HAP-1 (cell line): ENCODE data around the gene TUBGCP3.
"Not testable (repeated sequence)": the region's sequence is repeated elsewhere in the genome, so short reads cannot be mapped to it uniquely, and the experiment has no call there.

Source experiments
- DNase-seq, 2 experiments: peaks; one replicate each; pipeline ENCODE4 v3.0.0-alpha.2; 2016 to 2020; ENCODE audit warnings: low spot score in 2 of 2
- H3K27me3 ChIP-seq: fragments of 250-450 bp; sonication (Bioruptor Pico); 2 replicates; pipeline ENCODE4 v1.5.1; 2020; ENCODE audit warnings: low read depth, mild to moderate bottlenecking, moderate library complexity
- H3K36me3 ChIP-seq: fragments of 250-450 bp; sonication (Bioruptor Pico); replicated peaks from 2 replicates; pipeline ENCODE4 v1.5.1; 2020; ENCODE audit warnings: mild to moderate bottlenecking
- H3K4me1 ChIP-seq: fragments of 250-450 bp; sonication (Bioruptor Pico); 2 replicates; pipeline ENCODE4 v1.5.1; 2020; ENCODE audit warnings: mild to moderate bottlenecking
- H3K4me3 ChIP-seq: fragments of 250-450 bp; sonication (Bioruptor Pico); 2 replicates; pipeline ENCODE4 v1.5.1; 2020; ENCODE audit warnings: mild to moderate bottlenecking, moderate library complexity
- H3K9me3 ChIP-seq: fragments of 250-450 bp; sonication (Bioruptor Pico); 2 replicates; pipeline ENCODE4 v1.5.1; 2020; ENCODE audit warnings: mild to moderate bottlenecking, moderate library complexity
- in situ Hi-C: fragments of 300-500 bp; cut with MboI; formaldehyde crosslinking; loops from 3 replicates; pipeline ENCODE4 v1.14.3; 2020; ENCODE audit warnings: low sequenced_read_pairs, inconsistent platforms, mixed read lengths

Gene TUBGCP3

GRCh38 chr13:112488343-112489050, 99.5 kb downstream of the TUBGCP3 start:
- H3K4me1 ChIP-seq, DNase-seq, H3K36me3 ChIP-seq, H3K9me3 ChIP-seq, H3K4me3 ChIP-seq, H3K27me3 ChIP-seq, in situ Hi-C loops: not testable (repeated sequence)

GRCh38 chr13:112487127-112487517, 100.8 kb downstream of the TUBGCP3 start:
- peaks cover 4% of the 10 kb centered on the region for H3K36me3 ChIP-seq
- in situ Hi-C loops, result no loop called here

GRCh38 chr13:112486386-112487126, 101.4 kb downstream of the TUBGCP3 start:
- Histone ChIP-seq H3K27me3 (no peaks in the 10 kb centered on the region), H3K36me3 (peaks cover 4% of the 10 kb centered on the region), H3K4me3 (no peak overlapping the region), H3K4me1 (no peaks in the 10 kb centered on the region), H3K9me3 (no peaks in the 10 kb centered on the region)
- in situ Hi-C loops, result no loop called here
- no peak for DNase-seq

More at GRCh38 chr13:112487127-112487517, 100.8 kb downstream of the TUBGCP3 start:
- H3K4me3 ChIP-seq, result no peak overlapping the region
- no peaks in the 10 kb centered on the region for H3K27me3 ChIP-seq
- DNase-seq, result no peak
- no peaks in the 10 kb centered on the region for H3K4me1 ChIP-seq
- no peaks in the 10 kb centered on the region for H3K9me3 ChIP-seq

GRCh38 chr13:112485814-112486213, 102.1 kb downstream of the TUBGCP3 start:
- H3K36me3 ChIP-seq, in situ Hi-C loops, DNase-seq, H3K4me1 ChIP-seq, H3K27me3 ChIP-seq, H3K9me3 ChIP-seq, H3K4me3 ChIP-seq: not testable (repeated sequence)

GRCh38 chr13:112483299-112483698, 104.7 kb downstream of the TUBGCP3 start:
- in situ Hi-C loops, result no loop called here
- H3K4me3 ChIP-seq, result no peak overlapping the region
- H3K36me3 ChIP-seq, result no peaks in the 10 kb centered on the region; the same call in none of the 2 replicates

GRCh38 chr13:112481458-112481857, 106.5 kb downstream of the TUBGCP3 start:
- Histone ChIP-seq H3K27me3 (no peaks in the 10 kb centered on the region), H3K4me3 (no peak overlapping the region), H3K36me3 (no peaks in the 10 kb centered on the region; the same call in none of the 2 replicates), H3K9me3 (no peaks in the 10 kb centered on the region), H3K4me1 (no peaks in the 10 kb centered on the region)
- no peak for DNase-seq
- in situ Hi-C loops, result no loop called here

More at GRCh38 chr13:112483299-112483698, 104.7 kb downstream of the TUBGCP3 start:
- H3K27me3 ChIP-seq, result no peaks in the 10 kb centered on the region
- H3K9me3 ChIP-seq, result no peaks in the 10 kb centered on the region
- no peaks in the 10 kb centered on the region for H3K4me1 ChIP-seq
- DNase-seq, result no peak

- H3K4me1 ChIP-seq, result no peaks in the 10 kb centered on the region
- DNase-seq, result no peak
- no peaks in the 10 kb centered on the region for H3K9me3 ChIP-seq
- no peaks in the 10 kb centered on the region; the same call in 1 of the 2 replicates for H3K36me3 ChIP-seq
- no peak overlapping the region for H3K4me3 ChIP-seq
- H3K27me3 ChIP-seq, result no peaks in the 10 kb centered on the region
- in situ Hi-C loops, result no loop called here
Observed at GRCh38 chr13:112479389-112479788, 108.6 kb downstream of the TUBGCP3 start.

- Histone ChIP-seq H3K36me3 (no peaks in the 10 kb centered on the region), H3K4me1 (no peaks in the 10 kb centered on the region), H3K4me3 (no peak overlapping the region), H3K9me3 (no peaks in the 10 kb centered on the region), H3K27me3 (no peaks in the 10 kb centered on the region)
- no peak for DNase-seq
- in situ Hi-C loops, result no loop called here
Observed at GRCh38 chr13:112477070-112477619, 110.8 kb downstream of the TUBGCP3 start.

GRCh38 chr13:112475889-112476288, 112.1 kb downstream of the TUBGCP3 start:
- in situ Hi-C loops, result no loop called here
- Histone ChIP-seq H3K27me3 (no peaks in the 10 kb centered on the region), H3K4me3 (no peak overlapping the region), H3K36me3 (no peaks in the 10 kb centered on the region), H3K9me3 (no peaks in the 10 kb centered on the region), H3K4me1 (no peaks in the 10 kb centered on the region)
- no peak for DNase-seq

- Histone ChIP-seq H3K36me3 (no peaks in the 10 kb centered on the region), H3K4me3 (no peak overlapping the region), H3K9me3 (no peaks in the 10 kb centered on the region), H3K27me3 (no peaks in the 10 kb centered on the region), H3K4me1 (no peaks in the 10 kb centered on the region)
- in situ Hi-C loops, result no loop called here
- DNase-seq, result no peak
Observed at GRCh38 chr13:112474869-112475268, 113.1 kb downstream of the TUBGCP3 start.

- DNase-seq, result no peak
- Histone ChIP-seq H3K36me3 (no peaks in the 10 kb centered on the region), H3K4me3 (no peak overlapping the region), H3K4me1 (no peaks in the 10 kb centered on the region), H3K9me3 (no peaks in the 10 kb centered on the region), H3K27me3 (no peaks in the 10 kb centered on the region)
- in situ Hi-C loops, result no loop called here
Observed at GRCh38 chr13:112473818-112474217, 114.1 kb downstream of the TUBGCP3 start.

- H3K4me1 ChIP-seq, result no peaks in the 10 kb centered on the region
- no peaks in the 10 kb centered on the region for H3K27me3 ChIP-seq
- no peak overlapping the region for H3K4me3 ChIP-seq
- no peak for DNase-seq
- no peaks in the 10 kb centered on the region for H3K9me3 ChIP-seq
- in situ Hi-C loops, result no loop called here
- H3K36me3 ChIP-seq, result no peaks in the 10 kb centered on the region
Observed at GRCh38 chr13:112469071-112469745, 118.7 kb downstream of the TUBGCP3 start.

- no peaks in the 10 kb centered on the region for H3K36me3 ChIP-seq
- no peak for DNase-seq
- no peak overlapping the region for H3K4me3 ChIP-seq
- H3K4me1 ChIP-seq, result no peaks in the 10 kb centered on the region
- in situ Hi-C loops, result no loop called here
- no peaks in the 10 kb centered on the region for H3K9me3 ChIP-seq
- no peaks in the 10 kb centered on the region for H3K27me3 ChIP-seq
Observed at GRCh38 chr13:112468069-112468468, 119.9 kb downstream of the TUBGCP3 start.

GRCh38 chr13:112467236-112467635, 120.7 kb downstream of the TUBGCP3 start:
- H3K36me3 ChIP-seq, result no peaks in the 10 kb centered on the region
- H3K27me3 ChIP-seq, result no peaks in the 10 kb centered on the region
- H3K9me3 ChIP-seq, result no peaks in the 10 kb centered on the region
- H3K4me1 ChIP-seq, result no peaks in the 10 kb centered on the region
- H3K4me3 ChIP-seq, result no peak overlapping the region
- no peak for DNase-seq
- in situ Hi-C loops, result no loop called here
